Neuronal stem cell (in vitro differentiated cells): ENCODE results near the gene TBC1D4.

Source experiments
- DNase-seq: peaks from one replicate; pipeline ENCODE4 v3.0.0-alpha.2; 2013; ENCODE audit warnings: low spot score
- H2AFZ ChIP-seq: one replicate; pipeline ENCODE4 v1.6.1; 2013; ENCODE audit warnings: mild to moderate bottlenecking, low read length, inconsistent platforms
- H2AK5ac ChIP-seq: 2 replicates; pipeline ENCODE4 v1.6.1; 2013; ENCODE audit warnings: low read depth, mild to moderate bottlenecking, inconsistent platforms, low read length, moderate library complexity, mixed read lengths
- H2BK120ac ChIP-seq: 2 replicates; pipeline ENCODE4 v1.6.1; 2013; ENCODE audit warnings: low read depth, mild to moderate bottlenecking, inconsistent platforms, low read length, moderate library complexity, mixed read lengths
- H2BK12ac ChIP-seq: one replicate; pipeline ENCODE4 v1.6.1; 2013; ENCODE audit warnings: low read length, inconsistent platforms
- H2BK15ac ChIP-seq: 2 replicates; pipeline ENCODE4 v1.6.1; 2013; ENCODE audit warnings: mild to moderate bottlenecking, low read length, inconsistent platforms, mixed read lengths
- H2BK5ac ChIP-seq: one replicate; pipeline ENCODE4 v1.6.1; 2013; ENCODE audit warnings: inconsistent platforms, mild to moderate bottlenecking, low read length, moderate library complexity
- H3K14ac ChIP-seq: one replicate; pipeline ENCODE4 v1.6.1; 2013; ENCODE audit warnings: low read length, inconsistent platforms
- H3K18ac ChIP-seq: 2 replicates; pipeline ENCODE4 v1.6.1; 2013; ENCODE audit warnings: low read length, inconsistent platforms
- H3K23ac ChIP-seq: 2 replicates; pipeline ENCODE4 v1.6.1; 2013; ENCODE audit warnings: low read depth, mild to moderate bottlenecking, mixed read lengths, low read length, inconsistent platforms; ENCODE audit not compliant: poor library complexity
- H3K27ac ChIP-seq: replicated peaks from 3 replicates; pipeline ENCODE4 v1.5.1; 2013; ENCODE audit warnings: low read length, inconsistent platforms
- H3K27me3 ChIP-seq, 3 experiments: 2 replicates each; pipeline ENCODE4 v1.6.1; 2013; ENCODE audit warnings: low read length in 3 of 3, mild to moderate bottlenecking in 2 of 3, inconsistent platforms in 1 of 3, low read depth in 1 of 3, mixed read lengths in 1 of 3, moderate library complexity in 1 of 3; ENCODE audit not compliant: control insufficient read depth in 3 of 3, insufficient read depth in 3 of 3
- H3K36me3 ChIP-seq, 2 donors: replicated peaks in 1 of 2; 2 replicates each; pipeline ENCODE4 v1.6.1; 2013; ENCODE audit warnings: low read length in 2 of 2; ENCODE audit not compliant: control insufficient read depth in 2 of 2, insufficient read depth in 2 of 2
- H3K4ac ChIP-seq: 2 replicates; pipeline ENCODE4 v1.6.1; 2013; ENCODE audit warnings: inconsistent platforms, mild to moderate bottlenecking, low read length, moderate library complexity
- H3K4me1 ChIP-seq, 2 donors: 1 replicate in 1 of 2; 2 replicates in 1 of 2; pipeline ENCODE4 v1.6.1; 2013; ENCODE audit warnings: low read length in 2 of 2, low read depth in 1 of 2; ENCODE audit not compliant: control insufficient read depth in 2 of 2, insufficient read depth in 1 of 2
- H3K4me2 ChIP-seq: one replicate; pipeline ENCODE4 v1.6.1; 2013; ENCODE audit warnings: mild to moderate bottlenecking, low read length, inconsistent platforms; ENCODE audit not compliant: insufficient read depth, poor library complexity, severe bottlenecking
- H3K4me3 ChIP-seq, 2 donors: 2 replicates each; pipeline ENCODE4 v1.5.1; 2013; ENCODE audit warnings: low read length in 2 of 2, mild to moderate bottlenecking in 2 of 2, inconsistent platforms in 1 of 2, moderate library complexity in 1 of 2
- H3K79me1 ChIP-seq: one replicate; pipeline ENCODE4 v1.6.1; 2013; ENCODE audit warnings: low read depth, mild to moderate bottlenecking, inconsistent platforms, low read length, moderate library complexity
- H3K9ac ChIP-seq: one replicate; pipeline ENCODE4 v1.6.1; 2013; ENCODE audit warnings: mild to moderate bottlenecking, low read depth, low read length, inconsistent platforms; ENCODE audit not compliant: poor library complexity
- H3K9me3 ChIP-seq, 2 donors: replicated peaks in 1 of 2; 2 replicates each; pipeline versions ENCODE3 to v1.6.1; 2013; ENCODE audit warnings: low read length in 2 of 2, mild to moderate bottlenecking in 2 of 2, inconsistent platforms in 1 of 2, low read depth in 1 of 2, mixed read lengths in 1 of 2, moderate library complexity in 1 of 2; ENCODE audit not compliant: control insufficient read depth in 2 of 2, insufficient read depth in 1 of 2
- H4K8ac ChIP-seq: one replicate; pipeline ENCODE4 v1.6.1; 2013; ENCODE audit warnings: low read depth, mild to moderate bottlenecking, inconsistent platforms, low read length, moderate library complexity
- H4K91ac ChIP-seq: one replicate; pipeline ENCODE4 v1.6.1; 2013; ENCODE audit warnings: low read length, low read depth, mild to moderate bottlenecking, inconsistent platforms; ENCODE audit not compliant: poor library complexity
- WGBS, 2 donors: extraction: QIAGEN DNeasy Blood & Tissue Kit; methylation state at CpG; one replicate each; pipeline ENCODE4 v1.1.7; 2013; ENCODE audit warnings: missing lambda C conversion rate in 2 of 2, mixed read lengths in 1 of 2; ENCODE audit not compliant: insufficient read length in 2 of 2, insufficient replicate concordance in 1 of 2; ENCODE audit errors: extremely low coverage in 2 of 2; 5-methylcytosine and 5-hydroxymethylcytosine counted together

Gene TBC1D4

DNA sequence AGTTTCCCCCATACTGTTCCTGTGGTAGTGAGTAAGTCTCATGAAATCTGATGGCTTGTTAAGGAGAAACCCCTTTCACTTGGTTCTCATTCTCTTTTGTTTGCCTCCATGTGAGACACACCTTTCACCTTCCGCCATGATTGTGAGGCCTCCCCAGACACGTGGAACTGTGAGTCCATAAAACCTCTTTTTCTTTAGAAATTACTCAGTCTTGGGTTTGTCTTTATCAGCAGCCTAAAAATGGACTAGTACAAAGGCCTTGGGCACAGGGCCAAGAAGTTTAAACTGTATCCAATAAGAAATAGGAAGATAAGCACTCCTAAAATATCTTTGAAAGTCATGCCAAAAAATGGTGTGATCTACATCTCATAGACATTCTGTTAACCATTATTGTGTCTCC, 176.9 kb downstream of the TBC1D4 start:
- H3K4me3 ChIP-seq, result no peak overlapping the region
- no peak overlapping the region for H2BK12ac ChIP-seq
- no peak overlapping the region for H3K4ac ChIP-seq
- H4K8ac ChIP-seq, result no peak overlapping the region
- no peak overlapping the region for H2BK15ac ChIP-seq
- no peak overlapping the region for H4K91ac ChIP-seq
- no peak overlapping the region for H3K23ac ChIP-seq
- no peaks in the 10 kb centered on the region for H3K36me3 ChIP-seq
- no peak overlapping the region for H3K4me2 ChIP-seq
- no peaks in the 10 kb centered on the region for H3K79me1 ChIP-seq
- H3K9ac ChIP-seq, result no peak overlapping the region
- no peak overlapping the region for H2BK5ac ChIP-seq
- H2AK5ac ChIP-seq, result no peak overlapping the region
- H3K18ac ChIP-seq, result no peak overlapping the region
- H2BK120ac ChIP-seq, result no peak overlapping the region
- H2AFZ ChIP-seq, result no peak overlapping the region
- H3K9me3 ChIP-seq, result no peaks in the 10 kb centered on the region
- no peaks in the 10 kb centered on the region for H3K27me3 ChIP-seq
- no CpG with 5 or more reads among the region's 2 CpGs for WGBS, 2 donors
- no peak overlapping the region for H3K14ac ChIP-seq
- H3K4me1 ChIP-seq, result peaks cover 0 to 9% of the 10 kb centered on the region in 2 donors
- DNase-seq, result no peak
- H3K27ac ChIP-seq, result no peak overlapping the region

GRCh38 chr13:75303263-75303662, 178.7 kb downstream of the TBC1D4 start:
- Histone ChIP-seq H3K36me3 (no peaks in the 10 kb centered on the region), H4K8ac (no peak overlapping the region), H2AK5ac (no peak overlapping the region), H2BK5ac (no peak overlapping the region), H3K14ac (no peak overlapping the region), H2BK12ac (no peak overlapping the region), H3K9ac (no peak overlapping the region), H2AFZ (no peak overlapping the region), H3K18ac (no peak overlapping the region), H2BK120ac (no peak overlapping the region), H3K4me1 (peaks cover 4 to 11% of the 10 kb centered on the region in 2 donors), H3K23ac (no peak overlapping the region), H3K27ac (no peak overlapping the region), H3K4me2 (no peak overlapping the region), H2BK15ac (no peak overlapping the region), H3K79me1 (no peaks in the 10 kb centered on the region), H3K4ac (no peak overlapping the region), H3K4me3 (no peak overlapping the region), H3K9me3 (no peaks in the 10 kb centered on the region), H4K91ac (no peak overlapping the region), H3K27me3 (no peaks in the 10 kb centered on the region)
- DNase-seq, result no peak
- WGBS, 2 donors, result no CpG with 5 or more reads among the region's 4 CpGs

GRCh38 chr13:75302071-75302698, 179.8 kb downstream of the TBC1D4 start:
- no peak overlapping the region for H3K4ac ChIP-seq
- no peak overlapping the region for H2BK120ac ChIP-seq

DNA sequence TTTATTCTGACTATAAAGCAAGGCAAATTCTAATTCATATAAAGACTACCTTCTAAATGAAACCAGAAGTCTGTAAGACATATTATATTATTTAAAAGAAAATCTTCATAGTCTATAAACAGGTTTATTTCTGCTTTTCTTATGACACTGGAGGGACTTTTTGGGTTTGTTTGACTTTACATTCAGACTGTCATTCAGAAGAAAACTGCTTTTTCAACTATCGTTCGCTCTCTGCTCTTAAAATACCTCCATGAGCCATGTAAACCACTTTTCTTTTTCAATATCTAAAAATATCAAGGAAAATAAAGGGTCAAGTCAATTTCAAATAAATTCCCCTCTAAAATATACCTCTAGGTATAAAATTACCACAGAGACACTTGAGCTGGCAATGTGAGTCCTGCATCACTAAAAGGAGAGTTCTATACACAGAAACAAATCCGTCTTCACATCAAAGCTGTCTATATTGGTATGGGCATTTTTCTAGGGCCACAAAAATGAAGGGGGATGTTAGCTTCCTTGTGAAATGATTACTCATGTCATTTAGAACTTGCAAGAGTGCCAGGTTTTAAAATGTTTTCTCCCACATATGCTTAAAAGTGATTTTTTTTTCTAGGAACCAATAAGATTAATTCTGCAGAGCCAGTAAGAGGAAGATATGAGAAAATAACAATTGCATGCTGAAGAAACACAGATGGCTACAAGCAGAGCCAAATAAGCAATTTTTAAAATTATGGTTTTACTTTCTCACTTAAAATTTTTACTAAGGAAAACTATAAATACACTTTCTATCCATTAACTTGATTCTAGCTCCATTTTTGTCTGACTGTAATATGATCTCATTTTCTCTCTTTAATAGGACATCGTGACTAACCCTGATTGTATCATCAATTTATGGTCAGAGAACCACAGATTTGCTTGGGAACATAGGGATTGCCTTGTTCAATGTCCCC, 181.8 kb downstream of the TBC1D4 start:
- no peaks in the 10 kb centered on the region for H3K9me3 ChIP-seq
- no peak overlapping the region for H3K27ac ChIP-seq
- H3K23ac ChIP-seq, result no peak overlapping the region
- H3K18ac ChIP-seq, result no peak overlapping the region
- H2BK15ac ChIP-seq, result no peak overlapping the region
- H3K14ac ChIP-seq, result no peak overlapping the region
- no CpG with 5 or more reads among the region's 4 CpGs for WGBS, 2 donors
- H3K4me1 ChIP-seq, result peaks cover 4 to 11% of the 10 kb centered on the region in 2 donors
- no peak overlapping the region for H3K4me3 ChIP-seq
- H3K4ac ChIP-seq, result no peak overlapping the region
- H4K8ac ChIP-seq, result no peak overlapping the region
- H3K79me1 ChIP-seq, result no peaks in the 10 kb centered on the region
- DNase-seq, result no peak
- no peak overlapping the region for H3K9ac ChIP-seq
- H2BK5ac ChIP-seq, result no peak overlapping the region
- no peak overlapping the region for H2AK5ac ChIP-seq
- H2AFZ ChIP-seq, result no peak overlapping the region
- no peak overlapping the region for H2BK120ac ChIP-seq
- no peak overlapping the region for H2BK12ac ChIP-seq
- no peak overlapping the region for H4K91ac ChIP-seq
- no peak overlapping the region for H3K4me2 ChIP-seq
- no peaks in the 10 kb centered on the region for H3K36me3 ChIP-seq
- H3K27me3 ChIP-seq, result no peaks in the 10 kb centered on the region

More at GRCh38 chr13:75302071-75302698, 179.8 kb downstream of the TBC1D4 start:
- Histone ChIP-seq H4K8ac (no peak overlapping the region), H2BK5ac (no peak overlapping the region), H3K14ac (no peak overlapping the region), H3K27me3 (no peaks in the 10 kb centered on the region), H3K18ac (no peak overlapping the region), H2AK5ac (no peak overlapping the region), H3K79me1 (no peaks in the 10 kb centered on the region), H3K27ac (no peak overlapping the region), H4K91ac (no peak overlapping the region), H3K4me2 (no peak overlapping the region), H3K9me3 (no peaks in the 10 kb centered on the region), H3K9ac (no peak overlapping the region), H2AFZ (no peak overlapping the region), H3K4me1 (peaks cover 4 to 11% of the 10 kb centered on the region in 2 donors), H3K4me3 (no peak overlapping the region), H2BK15ac (no peak overlapping the region), H2BK12ac (no peak overlapping the region), H3K36me3 (no peaks in the 10 kb centered on the region), H3K23ac (no peak overlapping the region)
- no CpG with 5 or more reads among the region's 10 CpGs for WGBS, 2 donors
- DNase-seq, result no peak
